Fibroblast of lung (primary cell): ENCODE measurements around the gene PRICKLE1.

Source experiments
- EZH2 ChIP-seq: IDR thresholded peaks from 2 replicates; pipeline ENCODE4 v1.5.1; 2012; ENCODE audit warnings: low read length, control low read depth, mild to moderate bottlenecking; ENCODE audit errors: missing control alignments
- TF ChIP-seq, protein P1 (sequence below), 2 donors: IDR thresholded peaks in 1 of 2; conservative IDR thresholded peaks in 1 of 2; 1 replicate in 1 of 2; 2 replicates in 1 of 2; pipeline ENCODE4 v1.5.1; 2011 to 2012; ENCODE audit warnings: low read length in 2 of 2, control low read depth in 1 of 2, inconsistent platforms in 1 of 2, low read depth in 1 of 2, mild to moderate bottlenecking in 1 of 2

DNA sequence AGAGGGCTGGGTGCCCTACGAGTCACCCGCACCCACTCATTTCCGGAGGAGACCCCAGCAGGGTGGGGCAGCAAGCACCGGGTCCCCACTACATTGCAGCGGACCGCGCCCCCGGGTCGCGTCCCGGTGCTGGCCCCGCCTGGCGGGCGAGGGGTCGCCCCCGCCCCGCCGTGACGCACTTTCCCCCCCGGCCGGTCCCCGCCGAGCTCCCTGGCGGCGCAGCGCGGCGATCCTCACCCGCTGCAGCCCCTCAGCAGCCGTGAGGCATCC is 106.1 kb downstream of the PRICKLE1 start:
- TF ChIP-seq EZH2: no peak
- TF ChIP-seq, protein P1, sequence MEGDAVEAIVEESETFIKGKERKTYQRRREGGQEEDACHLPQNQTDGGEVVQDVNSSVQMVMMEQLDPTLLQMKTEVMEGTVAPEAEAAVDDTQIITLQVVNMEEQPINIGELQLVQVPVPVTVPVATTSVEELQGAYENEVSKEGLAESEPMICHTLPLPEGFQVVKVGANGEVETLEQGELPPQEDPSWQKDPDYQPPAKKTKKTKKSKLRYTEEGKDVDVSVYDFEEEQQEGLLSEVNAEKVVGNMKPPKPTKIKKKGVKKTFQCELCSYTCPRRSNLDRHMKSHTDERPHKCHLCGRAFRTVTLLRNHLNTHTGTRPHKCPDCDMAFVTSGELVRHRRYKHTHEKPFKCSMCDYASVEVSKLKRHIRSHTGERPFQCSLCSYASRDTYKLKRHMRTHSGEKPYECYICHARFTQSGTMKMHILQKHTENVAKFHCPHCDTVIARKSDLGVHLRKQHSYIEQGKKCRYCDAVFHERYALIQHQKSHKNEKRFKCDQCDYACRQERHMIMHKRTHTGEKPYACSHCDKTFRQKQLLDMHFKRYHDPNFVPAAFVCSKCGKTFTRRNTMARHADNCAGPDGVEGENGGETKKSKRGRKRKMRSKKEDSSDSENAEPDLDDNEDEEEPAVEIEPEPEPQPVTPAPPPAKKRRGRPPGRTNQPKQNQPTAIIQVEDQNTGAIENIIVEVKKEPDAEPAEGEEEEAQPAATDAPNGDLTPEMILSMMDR (conservative IDR thresholded peaks at IDR 0.05 in 1 of 2, IDR thresholded peaks at IDR 0.05 in 1 of 2; ENCODE audit: low read depth in 1 of 2, low read length in 2 of 2): no peak
